SW 1271 (cell line): ENCODE data around the gene HAS3.
"Not testable (repeated sequence)": the region's sequence is repeated elsewhere in the genome, so short reads cannot be mapped to it uniquely, and the experiment has no call there.

Experiments
- DNase-seq, 2 experiments: peaks; one replicate each; lab custom pipeline; 2025; lab: John Stamatoyannopoulos, UW

Gene HAS3

GRCh38 chr16:69149621-69150020 is 44.2 kb downstream of the HAS3 start:
- DNase-seq: not testable (repeated sequence)

GRCh38 chr16:69150146-69150865 is 44.9 kb downstream of the HAS3 start:
- peak in 1 of 2 experiments; percentile 77 for DNase-seq

- DNase-seq: no peak
Observed at GRCh38 chr16:69157196-69157595, 51.7 kb downstream of the HAS3 start.

GRCh38 chr16:69160192-69160591 is 54.7 kb downstream of the HAS3 start:
- no peak for DNase-seq

GRCh38 chr16:69165584-69165983 is 60.1 kb downstream of the HAS3 start:
- no peak for DNase-seq

GRCh38 chr16:69166221-69166833 is 60.9 kb downstream of the HAS3 start:
- DNase-seq: peak in 1 of 2 experiments; percentile 14

GRCh38 chr16:69166946-69167930 is 61.8 kb downstream of the HAS3 start:
- DNase-seq: no peak
